HG02981 (cell line): ENCODE measurements around the gene PRIM1.
"Not testable (repeated sequence)": the region's sequence is repeated elsewhere in the genome, so short reads cannot be mapped to it uniquely, and the experiment has no call there.

Experiments used
- ATAC-seq: cut with Tn5 transposase; IDR thresholded peaks from one replicate; pipeline ENCODE4 v1.9.1; 2021; ENCODE audit warnings: mild to moderate bottlenecking, moderate library complexity; ENCODE audit not compliant: unreplicated experiment

PRIM1 gene

GRCh38 chr12:56718636-56719035, 33.5 kb downstream of the PRIM1 start:
- no peak for ATAC-seq

- no peak for ATAC-seq
These were observed 34.0 kb downstream of the PRIM1 start for GRCh38 chr12:56718149-56718548.

GRCh38 chr12:56716933-56717880, 34.9 kb downstream of the PRIM1 start:
- ATAC-seq = no peak

- no peak for ATAC-seq
These were observed 35.7 kb downstream of the PRIM1 start for GRCh38 chr12:56716458-56716857.

GRCh38 chr12:56715798-56716197, 36.3 kb downstream of the PRIM1 start:
- ATAC-seq = no peak

GRCh38 chr12:56714431-56714929, 37.6 kb downstream of the PRIM1 start:
- ATAC-seq = no peak

GRCh38 chr12:56713345-56713744, 38.8 kb downstream of the PRIM1 start:
- ATAC-seq = no peak

- no peak for ATAC-seq
These were observed 42.3 kb downstream of the PRIM1 start for GRCh38 chr12:56709759-56710376.

- ATAC-seq = not testable (repeated sequence)
These were observed 47.6 kb downstream of the PRIM1 start for GRCh38 chr12:56704522-56704921.

GRCh38 chr12:56699020-56699661, 53.0 kb downstream of the PRIM1 start:
- ATAC-seq = no peak

GRCh38 chr12:56695327-56696101, 56.6 kb downstream of the PRIM1 start:
- ATAC-seq = no peak

- ATAC-seq = no peak
These were observed 58.0 kb downstream of the PRIM1 start for GRCh38 chr12:56694161-56694560.

- ATAC-seq = no peak
These were observed 63.3 kb downstream of the PRIM1 start for GRCh38 chr12:56688846-56689109.

- peak; percentile 62 for ATAC-seq
These were observed 63.8 kb downstream of the PRIM1 start, which contains the start of gene PTGES3 for GRCh38 chr12:56688129-56688845. Gene PTGES3 (minus strand): TSS chr12:56688284. CDS start chr12:56687999, 285 bp downstream.

- ATAC-seq = peak; percentile 23
These were observed 64.6 kb downstream of the PRIM1 start for GRCh38 chr12:56687223-56688128.

GRCh38 chr12:56684745-56685359, 67.3 kb downstream of the PRIM1 start:
- ATAC-seq = no peak

GRCh38 chr12:56682323-56682722, 69.8 kb downstream of the PRIM1 start:
- no peak for ATAC-seq
